Dedifferentiated amniotic fluid mesenchymal stem cell (primary cell): ENCODE measurements around the gene NOL9.

Experiments used
- DNase-seq: peaks from one replicate; pipeline ENCODE4 v3.0.0-alpha.2; 2016; ENCODE audit errors: extremely low spot score

Gene NOL9

GRCh38 chr1:6590046-6590445 is 35.7 kb upstream of the NOL9 start:
- DNase-seq, result no peak

GRCh38 chr1:6588893-6589520 is 34.7 kb upstream of the NOL9 start:
- DNase-seq, result no peak

GRCh38 chr1:6588128-6588892 is 34.0 kb upstream of the NOL9 start:
- no peak for DNase-seq

- no peak for DNase-seq
Observed at GRCh38 chr1:6587261-6588005, 33.1 kb upstream of the NOL9 start.

GRCh38 chr1:6586404-6586816 is 32.1 kb upstream of the NOL9 start:
- DNase-seq, result no peak

- DNase-seq, result no peak
Observed at GRCh38 chr1:6585841-6586240, 31.5 kb upstream of the NOL9 start.

- no peak for DNase-seq
Observed at GRCh38 chr1:6585081-6585722, 30.9 kb upstream of the NOL9 start.

GRCh38 chr1:6584126-6585080 is 30.1 kb upstream of the NOL9 start:
- no peak for DNase-seq

GRCh38 chr1:6582370-6582769 is 28.1 kb upstream of the NOL9 start:
- no peak for DNase-seq

- no peak for DNase-seq
Observed at GRCh38 chr1:6581561-6582305, 27.4 kb upstream of the NOL9 start.

- DNase-seq, result no peak
Observed at GRCh38 chr1:6580593-6581409, 26.5 kb upstream of the NOL9 start.

GRCh38 chr1:6580119-6580592 is 25.8 kb upstream of the NOL9 start:
- DNase-seq, result no peak

- peak; percentile 97 for DNase-seq
Observed at GRCh38 chr1:6579374-6580118, 25.2 kb upstream of the NOL9 start, which contains the start of gene ZBTB48. Gene ZBTB48, plus strand, starts transcription at chr1:6579994. Its CDS starts 616 bp downstream, at chr1:6580610.

GRCh38 chr1:6578624-6579373 is 24.5 kb upstream of the NOL9 start:
- DNase-seq, result no peak

GRCh38 chr1:6577831-6578525 is 23.7 kb upstream of the NOL9 start:
- no peak for DNase-seq

GRCh38 chr1:6574818-6575217 is 20.5 kb upstream of the NOL9 start:
- no peak for DNase-seq

- no peak for DNase-seq
Observed at GRCh38 chr1:6574025-6574620, 19.8 kb upstream of the NOL9 start.
